Heart right ventricle (tissue), 16 donors: ENCODE measurements around the gene ERP44. TPM values are rescaled to one million over a fixed set of nuclear protein-coding genes. Genes with fewer than 3 reads are reported as not detected.

Experiments used
- ATAC-seq, 8 donors: fragments of 200-7000 bp; cut with Tn5 transposase; one replicate each; pipeline ENCODE4 v1.9.1; 2020; ENCODE audit warnings: mild to moderate bottlenecking in 8 of 8, moderate library complexity in 8 of 8, moderate number of reproducible peaks in 1 of 8
- DNase-seq, 2 donors: peaks; one replicate each; pipeline ENCODE4 v3.0.0-alpha.2; 2020
- H3K27ac ChIP-seq, 10 donors: fragments of 200-600 bp; sonication (generic) in 2 of 10; one replicate each; pipeline versions ENCODE4 v1.5.0 to v1.8.0; 2020 to 2022; ENCODE audit warnings: mild to moderate bottlenecking in 3 of 10
- H3K27me3 ChIP-seq, 7 donors: fragments of 200-600 bp; one replicate each; pipeline ENCODE4 v1.8.0; 2021 to 2022; ENCODE audit warnings: mild to moderate bottlenecking in 2 of 7
- H3K36me3 ChIP-seq, 9 donors: fragments of 200-600 bp; sonication (generic) in 1 of 9; one replicate each; pipeline versions ENCODE4 v1.5.0 to v1.8.0; 2020 to 2022; ENCODE audit warnings: mild to moderate bottlenecking in 2 of 9
- H3K4me1 ChIP-seq, 9 donors: fragments of 200-600 bp; sonication (generic) in 1 of 9; one replicate each; pipeline versions ENCODE4 v1.5.0 to v1.8.0; 2020 to 2022; ENCODE audit warnings: mild to moderate bottlenecking in 4 of 9
- H3K4me3 ChIP-seq, 10 donors: fragments of 200-600 bp; sonication (generic) in 2 of 10; one replicate each; pipeline versions ENCODE4 v1.5.0 to v1.8.0; 2020 to 2022; ENCODE audit warnings: mild to moderate bottlenecking in 7 of 10, moderate library complexity in 2 of 10
- H3K9me3 ChIP-seq, 11 donors: fragments of 200-600 bp in 10 of 11; sonication (generic) in 2 of 11; one replicate each; pipeline versions ENCODE4 v1.5.0 to v1.8.0; 2013 to 2022; ENCODE audit warnings: mild to moderate bottlenecking in 2 of 11, control low read depth in 1 of 11, moderate library complexity in 1 of 11
- whole genome bisulfite sequencing, 2 donors: extraction: QIAGEN DNeasy Blood & Tissue Kit; methylation state at CpG; one replicate each; pipeline ENCODE4 v1.1.7; 2013; ENCODE audit warnings: inconsistent platforms in 1 of 2; 5-methylcytosine and 5-hydroxymethylcytosine counted together
- intact Hi-C, 10 donors: fragments of 100-400 bp; cut with DNase I; formaldehyde crosslinking; loops; one replicate each; pipeline versions ENCODE4 v1.11.1 to v1.14.2; 2022
- polyA plus RNA-seq, 2 donors: library from polyadenylated mRNA; stranded (reverse); fragments of 200-250 nt; gene quantifications; one replicate each; pipeline ENCODE4 v1.2.3, GENCODE V29; 2013
- total RNA-seq, 10 donors: library from RNA; stranded (reverse); fragmentation: NEBNext Ultra II Directional in 3 of 10; extraction: Animal tissue kit (Norgen Biotek cat#: 25700) in 3 of 10; gene quantifications; one replicate each; pipeline versions ENCODE4 v1.2.1 to v1.2.4, GENCODE V29; 2021 to 2023
- TF ChIP-seq, protein P1 (sequence below), 9 donors: fragments of 200-600 bp; sonication (generic) in 2 of 9; IDR thresholded peaks; one replicate each; pipeline versions ENCODE4 v1.5.0 to v1.8.0; 2021 to 2022; ENCODE audit warnings: antibody characterized with exemption in 9 of 9, mild to moderate bottlenecking in 5 of 9, moderate library complexity in 1 of 9
- donor health status: Arrhythmogenic right ventricular cardiomyopathy.
- donor health status: ischemic (EF 13 %, LVEDD 7.1; RV severe dilation, severe dysfunction).
- donor health status: healthy with polysubstance abuse.
- donor health status: DM: no; HTN: yes; CAD: no.
- donor health status: DM: no; HTN: no; CAD: no.
- donor health status: ischemic (EF 25% LVEDD 6.9; RV normal size, moderate dysfunction).
- donor health status: ischemic (EF 25% LVEDD 5.7; RV mildly dilated, moderate dysfunction).
- donor health status: healthy.
- donor health status: DM: yes; HTN: yes; CAD: no.
- donor health status: Ischemic cardiomyopathy.
- donor health status: ischemic (EF 35%, LVEDD 5.7; RV mildly dilated, moderate dysfunction).
- donor health status: nonischemic (EF 11% LVEDD 7.7; RV severe dilation, severe dysfunction).
- donor health status: DM: yes; HTN: yes; CAD: no.
- donor health status: PGD.
- donor health status: ischemic (EF 29% LVEDD 5.4; RV normal size, mild dysfunction).
- donor health status: nonischemic (EF 23%, LVEDD 6.1; RV moderate dilation, normal function).

Gene ERP44
- total and polyA plus RNA-seq, 12 donors = 11.9 to 19.8 (median 15.2) TPM

DNA sequence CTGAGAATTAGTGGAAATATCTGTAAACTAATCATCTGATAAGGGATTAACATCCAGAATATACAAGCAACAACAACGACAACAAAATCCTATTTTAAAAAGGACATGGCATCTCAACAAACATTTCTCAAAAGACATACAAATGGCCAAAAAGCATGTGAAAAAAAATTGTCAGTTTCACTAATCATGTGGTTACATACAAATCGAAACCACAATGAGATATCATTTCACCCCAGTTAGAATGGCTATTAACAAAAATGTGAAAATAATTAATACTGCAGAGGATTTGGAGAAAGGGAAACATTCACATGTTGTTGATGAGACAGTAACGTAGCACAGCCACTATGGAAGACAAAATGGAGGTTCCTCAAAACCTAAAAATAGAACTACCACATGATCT lies 69.5 kb downstream of the ERP44 start:
- intact Hi-C loops = loop anchor here (2.0 to 10.0 kb wide), 9 partner anchors 183 to 844 kb away; no protein-coding TSS in a partner anchor
- peaks cover 0 to 22% (median 5%) of the 10 kb centered on the region in 9 donors for H3K4me1 ChIP-seq
- ATAC-seq (no peak), DNase-seq (no peak)
- TF ChIP-seq, protein P1, sequence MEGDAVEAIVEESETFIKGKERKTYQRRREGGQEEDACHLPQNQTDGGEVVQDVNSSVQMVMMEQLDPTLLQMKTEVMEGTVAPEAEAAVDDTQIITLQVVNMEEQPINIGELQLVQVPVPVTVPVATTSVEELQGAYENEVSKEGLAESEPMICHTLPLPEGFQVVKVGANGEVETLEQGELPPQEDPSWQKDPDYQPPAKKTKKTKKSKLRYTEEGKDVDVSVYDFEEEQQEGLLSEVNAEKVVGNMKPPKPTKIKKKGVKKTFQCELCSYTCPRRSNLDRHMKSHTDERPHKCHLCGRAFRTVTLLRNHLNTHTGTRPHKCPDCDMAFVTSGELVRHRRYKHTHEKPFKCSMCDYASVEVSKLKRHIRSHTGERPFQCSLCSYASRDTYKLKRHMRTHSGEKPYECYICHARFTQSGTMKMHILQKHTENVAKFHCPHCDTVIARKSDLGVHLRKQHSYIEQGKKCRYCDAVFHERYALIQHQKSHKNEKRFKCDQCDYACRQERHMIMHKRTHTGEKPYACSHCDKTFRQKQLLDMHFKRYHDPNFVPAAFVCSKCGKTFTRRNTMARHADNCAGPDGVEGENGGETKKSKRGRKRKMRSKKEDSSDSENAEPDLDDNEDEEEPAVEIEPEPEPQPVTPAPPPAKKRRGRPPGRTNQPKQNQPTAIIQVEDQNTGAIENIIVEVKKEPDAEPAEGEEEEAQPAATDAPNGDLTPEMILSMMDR (IDR thresholded peaks at IDR 0.05) = no peak
- 76 to 81% methylated on average over 3 of the region's 3 CpGs for WGBS, 2 donors
- no peak overlapping the region for H3K27ac ChIP-seq
- H3K9me3 ChIP-seq = peaks cover 0 to 11% (median 0%) of the 10 kb centered on the region in 11 donors
- no peaks in the 10 kb centered on the region for H3K27me3 ChIP-seq
- peaks cover 0 to 29% (median 0%) of the 10 kb centered on the region in 9 donors for H3K36me3 ChIP-seq
- H3K4me3 ChIP-seq = no peak overlapping the region

DNA sequence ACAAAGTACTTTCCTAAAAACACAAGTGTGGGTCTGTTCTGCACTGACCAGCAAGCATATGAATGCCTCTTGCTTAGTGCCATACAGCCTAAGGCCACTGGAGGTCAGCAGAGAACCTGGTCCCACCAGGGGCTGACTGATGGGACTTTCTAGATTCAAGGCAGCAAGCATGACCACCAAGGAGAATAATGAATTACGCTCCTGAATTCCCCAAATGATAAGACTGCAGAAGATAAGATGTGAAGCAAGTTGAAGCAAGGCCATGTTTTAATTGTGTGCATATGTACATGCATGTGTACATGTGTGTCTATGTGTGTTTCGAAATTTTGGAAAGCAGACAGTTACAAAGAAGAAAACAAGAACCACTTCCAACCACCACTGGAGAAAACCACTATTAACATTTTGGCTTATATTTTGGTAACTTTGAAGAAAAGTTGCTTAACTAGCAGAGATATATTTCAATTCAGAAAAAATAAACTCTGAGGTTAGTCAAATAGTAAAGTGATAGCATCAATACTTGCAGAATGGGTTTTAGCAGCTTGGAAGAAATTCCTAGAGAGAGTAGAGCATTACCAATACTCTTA lies 70.5 kb downstream of the ERP44 start:
- no peaks in the 10 kb centered on the region for H3K27me3 ChIP-seq
- H3K36me3 ChIP-seq = peaks cover 0 to 29% (median 0%) of the 10 kb centered on the region in 9 donors
- H3K27ac ChIP-seq = no peak overlapping the region
- intact Hi-C loops = loop anchor here (2.0 to 10.0 kb wide), 9 partner anchors 184 to 843 kb away; no protein-coding TSS in a partner anchor
- ATAC-seq = peak; percentile 78 to 95 (median 91)
- H3K4me1 ChIP-seq = peaks cover 0 to 18% (median 0%) of the 10 kb centered on the region in 9 donors
- no peak overlapping the region for H3K4me3 ChIP-seq
- DNase-seq = peak; percentile 50 to 74
- WGBS, 2 donors = 57 to 61% methylated on average over 2 of the region's 2 CpGs
- TF ChIP-seq, protein P1 (IDR thresholded peaks at IDR 0.05) = peak; percentile 78 to 98 (median 94)
- H3K9me3 ChIP-seq = peaks cover 0 to 11% (median 0%) of the 10 kb centered on the region in 11 donors

DNA sequence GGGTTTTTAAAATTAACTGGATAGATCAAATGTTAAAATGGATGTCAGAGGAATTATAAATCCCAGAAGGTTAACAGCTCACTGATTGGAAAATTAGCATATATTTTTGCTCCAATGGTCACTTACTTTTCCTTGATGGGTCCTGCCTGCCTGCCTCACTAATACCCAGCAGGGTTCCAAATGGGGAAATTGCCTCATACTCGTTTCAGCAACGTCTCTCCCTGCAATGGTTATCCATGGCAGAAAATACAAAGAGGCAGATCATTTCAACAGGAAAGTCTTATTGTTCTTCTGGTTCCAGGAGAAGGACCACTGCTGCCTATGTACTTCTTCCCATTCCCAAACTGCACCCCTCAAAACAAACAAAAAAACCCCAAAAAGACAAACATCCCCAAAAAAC lies 71.3 kb downstream of the ERP44 start:
- 65 to 68% methylated on average over 2 of the region's 2 CpGs for WGBS, 2 donors

DNA sequence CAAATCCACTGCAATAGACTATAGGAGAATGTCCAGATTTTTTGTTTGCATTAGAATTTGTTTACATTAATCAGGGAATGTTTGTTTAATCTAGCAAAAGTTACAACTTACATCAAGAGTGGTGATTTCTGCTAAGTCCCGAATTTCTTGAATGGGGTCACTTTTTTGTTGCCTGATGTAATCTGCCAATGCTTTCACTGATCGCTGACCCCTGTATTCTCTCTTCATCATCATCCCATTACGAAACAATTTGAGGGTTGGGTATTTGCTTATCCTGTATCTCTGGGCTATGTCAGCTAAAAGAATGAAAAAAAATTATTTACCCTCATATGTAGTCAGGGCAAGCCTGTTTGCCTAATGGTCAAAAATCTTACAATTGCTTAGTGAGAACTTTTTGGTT lies 76.9 kb downstream of the ERP44 start:
- Histone ChIP-seq H3K27me3 (no peaks in the 10 kb centered on the region), H3K4me3 (no peak overlapping the region), H3K27ac (no peak overlapping the region), H3K36me3 (peaks cover 0 to 68% (median 9%) of the 10 kb centered on the region in 9 donors), H3K9me3 (peaks cover 0 to 11% (median 0%) of the 10 kb centered on the region in 11 donors), H3K4me1 (no peaks in the 10 kb centered on the region)
- ATAC-seq = no peak
- DNase-seq = no peak
- TF ChIP-seq, protein P1 (IDR thresholded peaks at IDR 0.05) = no peak
- intact Hi-C loops = loop anchor here in 7 of 10 donors (10.0 kb wide), 3 partner anchors 303 to 837 kb away; no protein-coding TSS in a partner anchor
- 95 to 97% methylated on average over 3 of the region's 3 CpGs for WGBS, 2 donors

More for the DNA sequence above, 71.3 kb downstream of the ERP44 start:
- DNase-seq = no peak
- Histone ChIP-seq H3K4me1 (peaks cover 0 to 18% (median 0%) of the 10 kb centered on the region in 9 donors), H3K9me3 (peaks cover 0 to 11% (median 0%) of the 10 kb centered on the region in 11 donors), H3K27me3 (no peaks in the 10 kb centered on the region), H3K4me3 (no peak overlapping the region), H3K27ac (no peak overlapping the region), H3K36me3 (peaks cover 0 to 21% (median 0%) of the 10 kb centered on the region in 9 donors)
- intact Hi-C loops = loop anchor here (5.0 to 10.0 kb wide), 8 partner anchors 185 to 843 kb away; no protein-coding TSS in a partner anchor
- TF ChIP-seq, protein P1 (IDR thresholded peaks at IDR 0.05) = no peak
- no peak for ATAC-seq
